H1 (cell line): ENCODE measurements around the gene S100A14. TPM values are rescaled to one million over a fixed set of nuclear protein-coding genes. Genes with fewer than 3 reads are reported as not detected.

Source experiments
- CBX5 ChIP-seq: fragments of 300-800, 300-1000 bp; sonication (generic); IDR thresholded peaks from 2 replicates; pipeline ENCODE4 v1.7.1; 2016; ENCODE audit warnings: antibody characterized with exemption, low read length, low read depth
- KDM1A ChIP-seq: fragments of 200-600, 300-600 bp; sonication (generic); IDR thresholded peaks from 2 replicates; pipeline ENCODE4 v1.7.1; 2016; ENCODE audit warnings: mild to moderate bottlenecking, low read length, borderline replicate concordance
- SIX5 ChIP-seq: IDR thresholded peaks from 2 replicates; pipeline ENCODE4 v1.6.1; 2011; ENCODE audit warnings: mild to moderate bottlenecking, low read depth, low read length
- polyA plus RNA-seq, 7 experiments: library from polyadenylated mRNA; depleted of rRNA in 3 of 7; stranded (reverse) in 5 of 7; unstranded in 2 of 7; fragments of >200 nt in 5 of 7; fragments of 200-250 nt in 2 of 7; gene quantifications; 1 replicate in 5 of 7; 2 replicates in 1 of 7; 4 replicates in 1 of 7; pipeline versions ENCODE4 v1.2.1 to v1.2.3, GENCODE V29; 2011 to 2013; ENCODE audit warnings: missing spikeins in 2 of 7, mixed read lengths in 2 of 7
- total RNA-seq: library from RNA; stranded (reverse); fragmentation: NEBNext Ultra II Directional; extraction: Animal tissue kit (Norgen Biotek cat#: 25700); gene quantifications from 2 replicates; pipeline ENCODE4 v1.2.1, GENCODE V29; 2021
- TF ChIP-seq, protein P1 (sequence below): fragments of 300-600 bp; sonication (generic); IDR thresholded peaks from 2 replicates; pipeline ENCODE4 v1.7.1; 2012; ENCODE audit warnings: low read length, moderate library complexity, mild to moderate bottlenecking, inconsistent platforms; ENCODE audit not compliant: insufficient replicate concordance

S100A14 gene
- total and polyA plus RNA-seq, 2 of the 8 experiments (the other 6 are each of a cell fraction or from before 2014, with no cell fraction given): 1.4 to 5.3 TPM

DNA sequence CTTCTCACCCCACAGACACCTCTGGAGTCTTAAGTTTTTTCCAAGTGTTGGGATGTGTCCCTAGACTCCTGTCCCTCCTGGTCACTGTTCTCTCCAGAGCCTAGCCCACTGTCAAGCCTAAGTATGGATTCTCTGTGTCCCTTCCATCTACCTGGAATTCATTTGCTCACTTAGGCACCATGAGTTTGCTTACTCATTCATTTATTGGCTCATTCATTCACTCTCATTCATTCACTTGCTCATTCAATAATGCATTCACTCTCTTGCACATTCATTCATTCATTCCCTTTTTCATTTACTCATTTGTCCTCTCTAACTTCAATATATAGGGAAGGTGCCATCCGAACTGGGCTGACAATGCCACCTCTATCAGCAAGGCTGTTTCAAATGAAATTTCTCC, 4.8 kb downstream of the S100A14 start (continued):
- TF ChIP-seq, protein P1, sequence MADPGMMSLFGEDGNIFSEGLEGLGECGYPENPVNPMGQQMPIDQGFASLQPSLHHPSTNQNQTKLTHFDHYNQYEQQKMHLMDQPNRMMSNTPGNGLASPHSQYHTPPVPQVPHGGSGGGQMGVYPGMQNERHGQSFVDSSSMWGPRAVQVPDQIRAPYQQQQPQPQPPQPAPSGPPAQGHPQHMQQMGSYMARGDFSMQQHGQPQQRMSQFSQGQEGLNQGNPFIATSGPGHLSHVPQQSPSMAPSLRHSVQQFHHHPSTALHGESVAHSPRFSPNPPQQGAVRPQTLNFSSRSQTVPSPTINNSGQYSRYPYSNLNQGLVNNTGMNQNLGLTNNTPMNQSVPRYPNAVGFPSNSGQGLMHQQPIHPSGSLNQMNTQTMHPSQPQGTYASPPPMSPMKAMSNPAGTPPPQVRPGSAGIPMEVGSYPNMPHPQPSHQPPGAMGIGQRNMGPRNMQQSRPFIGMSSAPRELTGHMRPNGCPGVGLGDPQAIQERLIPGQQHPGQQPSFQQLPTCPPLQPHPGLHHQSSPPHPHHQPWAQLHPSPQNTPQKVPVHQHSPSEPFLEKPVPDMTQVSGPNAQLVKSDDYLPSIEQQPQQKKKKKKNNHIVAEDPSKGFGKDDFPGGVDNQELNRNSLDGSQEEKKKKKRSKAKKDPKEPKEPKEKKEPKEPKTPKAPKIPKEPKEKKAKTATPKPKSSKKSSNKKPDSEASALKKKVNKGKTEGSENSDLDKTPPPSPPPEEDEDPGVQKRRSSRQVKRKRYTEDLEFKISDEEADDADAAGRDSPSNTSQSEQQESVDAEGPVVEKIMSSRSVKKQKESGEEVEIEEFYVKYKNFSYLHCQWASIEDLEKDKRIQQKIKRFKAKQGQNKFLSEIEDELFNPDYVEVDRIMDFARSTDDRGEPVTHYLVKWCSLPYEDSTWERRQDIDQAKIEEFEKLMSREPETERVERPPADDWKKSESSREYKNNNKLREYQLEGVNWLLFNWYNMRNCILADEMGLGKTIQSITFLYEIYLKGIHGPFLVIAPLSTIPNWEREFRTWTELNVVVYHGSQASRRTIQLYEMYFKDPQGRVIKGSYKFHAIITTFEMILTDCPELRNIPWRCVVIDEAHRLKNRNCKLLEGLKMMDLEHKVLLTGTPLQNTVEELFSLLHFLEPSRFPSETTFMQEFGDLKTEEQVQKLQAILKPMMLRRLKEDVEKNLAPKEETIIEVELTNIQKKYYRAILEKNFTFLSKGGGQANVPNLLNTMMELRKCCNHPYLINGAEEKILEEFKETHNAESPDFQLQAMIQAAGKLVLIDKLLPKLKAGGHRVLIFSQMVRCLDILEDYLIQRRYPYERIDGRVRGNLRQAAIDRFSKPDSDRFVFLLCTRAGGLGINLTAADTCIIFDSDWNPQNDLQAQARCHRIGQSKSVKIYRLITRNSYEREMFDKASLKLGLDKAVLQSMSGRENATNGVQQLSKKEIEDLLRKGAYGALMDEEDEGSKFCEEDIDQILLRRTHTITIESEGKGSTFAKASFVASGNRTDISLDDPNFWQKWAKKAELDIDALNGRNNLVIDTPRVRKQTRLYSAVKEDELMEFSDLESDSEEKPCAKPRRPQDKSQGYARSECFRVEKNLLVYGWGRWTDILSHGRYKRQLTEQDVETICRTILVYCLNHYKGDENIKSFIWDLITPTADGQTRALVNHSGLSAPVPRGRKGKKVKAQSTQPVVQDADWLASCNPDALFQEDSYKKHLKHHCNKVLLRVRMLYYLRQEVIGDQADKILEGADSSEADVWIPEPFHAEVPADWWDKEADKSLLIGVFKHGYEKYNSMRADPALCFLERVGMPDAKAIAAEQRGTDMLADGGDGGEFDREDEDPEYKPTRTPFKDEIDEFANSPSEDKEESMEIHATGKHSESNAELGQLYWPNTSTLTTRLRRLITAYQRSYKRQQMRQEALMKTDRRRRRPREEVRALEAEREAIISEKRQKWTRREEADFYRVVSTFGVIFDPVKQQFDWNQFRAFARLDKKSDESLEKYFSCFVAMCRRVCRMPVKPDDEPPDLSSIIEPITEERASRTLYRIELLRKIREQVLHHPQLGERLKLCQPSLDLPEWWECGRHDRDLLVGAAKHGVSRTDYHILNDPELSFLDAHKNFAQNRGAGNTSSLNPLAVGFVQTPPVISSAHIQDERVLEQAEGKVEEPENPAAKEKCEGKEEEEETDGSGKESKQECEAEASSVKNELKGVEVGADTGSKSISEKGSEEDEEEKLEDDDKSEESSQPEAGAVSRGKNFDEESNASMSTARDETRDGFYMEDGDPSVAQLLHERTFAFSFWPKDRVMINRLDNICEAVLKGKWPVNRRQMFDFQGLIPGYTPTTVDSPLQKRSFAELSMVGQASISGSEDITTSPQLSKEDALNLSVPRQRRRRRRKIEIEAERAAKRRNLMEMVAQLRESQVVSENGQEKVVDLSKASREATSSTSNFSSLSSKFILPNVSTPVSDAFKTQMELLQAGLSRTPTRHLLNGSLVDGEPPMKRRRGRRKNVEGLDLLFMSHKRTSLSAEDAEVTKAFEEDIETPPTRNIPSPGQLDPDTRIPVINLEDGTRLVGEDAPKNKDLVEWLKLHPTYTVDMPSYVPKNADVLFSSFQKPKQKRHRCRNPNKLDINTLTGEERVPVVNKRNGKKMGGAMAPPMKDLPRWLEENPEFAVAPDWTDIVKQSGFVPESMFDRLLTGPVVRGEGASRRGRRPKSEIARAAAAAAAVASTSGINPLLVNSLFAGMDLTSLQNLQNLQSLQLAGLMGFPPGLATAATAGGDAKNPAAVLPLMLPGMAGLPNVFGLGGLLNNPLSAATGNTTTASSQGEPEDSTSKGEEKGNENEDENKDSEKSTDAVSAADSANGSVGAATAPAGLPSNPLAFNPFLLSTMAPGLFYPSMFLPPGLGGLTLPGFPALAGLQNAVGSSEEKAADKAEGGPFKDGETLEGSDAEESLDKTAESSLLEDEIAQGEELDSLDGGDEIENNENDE: no peak
- TF ChIP-seq CBX5: no peak
- TF ChIP-seq SIX5: no peak
- TF ChIP-seq KDM1A: no peak
